Measurements from ENCODE around the gene KCNJ10.
A peak's percentile ranks its signal among the peaks of the same experiment; 100 is the strongest.

The KCNJ10 gene

GRCh38 chr1:160024195-160024905 lies 45.6 kb downstream of the KCNJ10 start:
- no peak for DNase-seq (ENCODE audit: low read depth in 3 of 3)

DNA sequence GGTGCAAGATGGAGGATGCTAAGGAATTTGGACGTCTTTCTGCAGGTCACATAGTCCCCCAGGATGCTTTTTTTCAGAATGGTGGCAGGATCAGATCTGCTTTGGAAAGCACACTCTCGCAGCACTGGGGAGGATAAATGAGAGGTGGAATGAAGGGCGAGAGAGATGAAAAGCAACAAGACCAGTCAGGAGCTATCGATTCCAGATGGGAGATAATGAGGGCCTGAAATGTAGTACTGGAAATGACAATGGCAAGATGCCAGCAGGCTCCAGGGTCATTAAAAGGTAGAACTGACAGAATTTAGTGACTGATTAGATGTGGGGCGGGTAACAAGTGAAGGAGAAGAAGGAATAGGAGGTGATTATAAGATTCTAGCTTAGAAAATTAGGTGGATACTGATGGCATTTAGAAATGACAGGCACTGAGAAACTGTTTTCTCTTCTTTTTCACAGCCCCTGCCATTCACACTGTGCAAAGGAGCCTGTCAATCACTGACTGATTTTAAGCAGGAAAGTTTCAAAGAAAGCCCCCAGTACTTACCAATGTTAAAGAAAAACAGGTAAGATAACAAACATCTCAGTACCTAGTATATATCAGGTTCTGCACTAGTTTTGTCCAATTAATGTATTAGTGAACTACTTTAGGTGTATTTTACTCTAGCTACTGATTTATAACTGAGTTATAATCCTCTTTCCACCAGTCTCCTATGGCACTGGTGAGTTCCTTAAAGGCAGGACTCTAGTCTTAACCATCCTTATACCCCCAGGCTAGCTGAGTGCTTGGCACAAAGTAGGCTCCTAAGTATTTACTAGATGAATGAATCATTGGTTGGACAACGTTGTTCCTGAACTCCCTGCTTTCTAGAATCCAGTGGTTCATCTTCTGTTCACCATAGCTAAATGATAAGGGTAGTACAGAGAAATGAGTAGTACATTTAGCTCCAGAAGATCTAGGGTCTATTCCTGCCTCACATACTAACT lies 47.3 kb downstream of the KCNJ10 start:
- no peak for DNase-seq (ENCODE audit: low read depth in 3 of 3)

GRCh38 chr1:160021376-160022074 lies 48.4 kb downstream of the KCNJ10 start:
- DNase-seq (ENCODE audit: low read depth in 3 of 3): no peak

- DNase-seq (ENCODE audit: low read depth in 3 of 3): no peak
These were observed 49.8 kb downstream of the KCNJ10 start for GRCh38 chr1:160020196-160020595.

DNA sequence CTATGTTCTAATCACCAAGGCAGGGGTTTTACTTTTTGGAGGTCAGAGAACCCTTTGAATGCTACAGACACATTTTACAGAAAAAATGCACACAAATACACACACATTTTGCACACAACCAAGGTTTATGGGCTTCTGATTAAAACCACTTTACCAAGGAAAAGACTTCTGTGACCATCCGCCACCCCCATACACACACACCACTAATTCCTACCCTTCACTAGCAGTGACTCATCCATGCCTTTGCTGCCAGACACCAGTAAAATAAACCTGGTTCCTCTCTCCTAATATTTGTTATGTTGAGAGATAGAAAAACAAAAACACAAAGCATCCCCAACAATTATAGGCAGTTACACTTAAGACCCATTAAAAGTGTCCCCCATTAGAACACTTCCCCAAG lies 51.1 kb downstream of the KCNJ10 start:
- DNase-seq (ENCODE audit: low read depth in 3 of 3): no peak

DNA sequence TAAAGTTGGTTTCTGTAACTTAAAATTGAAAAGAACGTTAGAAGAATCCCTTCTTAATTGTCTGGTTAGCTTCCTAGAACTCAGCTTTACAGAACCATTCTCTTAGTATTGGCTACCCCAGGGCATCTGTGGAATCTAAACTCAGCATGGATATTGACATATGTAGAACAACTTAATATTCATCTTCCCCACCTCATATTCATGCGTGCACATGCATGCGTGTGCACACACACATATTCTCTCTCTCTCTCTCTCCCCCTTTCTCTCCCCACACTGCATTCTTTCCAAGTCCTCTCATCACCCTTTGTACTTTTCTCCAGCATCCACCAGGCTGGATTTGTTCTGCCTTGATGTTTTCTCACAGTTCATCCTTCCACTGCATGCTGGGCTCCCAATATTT lies 51.6 kb downstream of the KCNJ10 start:
- DNase-seq (ENCODE audit: low read depth in 3 of 3): no peak

DNA sequence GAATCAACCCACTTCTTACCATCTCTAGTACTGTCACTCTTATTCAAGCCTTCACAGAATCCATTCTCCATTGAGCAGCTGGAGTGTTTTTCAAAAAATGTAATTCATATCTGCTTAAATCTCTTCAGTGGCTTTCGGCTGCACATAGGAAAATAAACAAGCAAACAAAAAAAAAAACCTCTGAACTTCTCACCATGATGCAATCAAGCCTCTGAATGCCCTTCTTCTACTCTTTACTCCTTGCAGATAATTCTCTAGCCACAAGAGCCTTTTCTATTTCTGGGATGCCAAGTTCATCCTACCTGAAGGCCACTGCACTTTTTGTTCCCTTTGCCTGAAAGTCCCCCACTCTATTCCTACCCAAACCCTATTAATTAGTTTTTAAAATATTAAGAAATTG lies 52.4 kb downstream of the KCNJ10 start:
- no peak for DNase-seq (ENCODE audit: low read depth in 3 of 3)

DNA sequence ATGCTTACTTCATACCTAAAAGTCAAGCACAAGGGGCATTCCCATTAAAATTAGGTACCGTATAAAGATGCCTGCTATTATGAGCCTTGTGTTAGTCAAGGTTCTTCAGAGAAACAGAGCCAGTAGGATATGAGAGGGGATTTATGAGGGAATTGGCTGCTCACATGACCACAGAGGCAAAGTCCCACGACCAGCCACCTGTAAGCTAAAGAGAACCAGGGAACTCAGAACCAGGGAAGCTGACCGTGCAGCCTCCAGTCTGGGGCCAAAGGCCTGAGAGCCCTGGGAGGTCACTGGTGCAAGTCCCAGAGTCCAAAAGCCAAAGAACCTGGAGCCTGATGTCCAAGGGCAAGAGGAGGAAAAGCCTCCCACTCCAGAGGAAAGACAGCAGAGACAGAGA lies 58.2 kb downstream of the KCNJ10 start:
- no peak for DNase-seq (ENCODE audit: low read depth in 3 of 3)

DNA sequence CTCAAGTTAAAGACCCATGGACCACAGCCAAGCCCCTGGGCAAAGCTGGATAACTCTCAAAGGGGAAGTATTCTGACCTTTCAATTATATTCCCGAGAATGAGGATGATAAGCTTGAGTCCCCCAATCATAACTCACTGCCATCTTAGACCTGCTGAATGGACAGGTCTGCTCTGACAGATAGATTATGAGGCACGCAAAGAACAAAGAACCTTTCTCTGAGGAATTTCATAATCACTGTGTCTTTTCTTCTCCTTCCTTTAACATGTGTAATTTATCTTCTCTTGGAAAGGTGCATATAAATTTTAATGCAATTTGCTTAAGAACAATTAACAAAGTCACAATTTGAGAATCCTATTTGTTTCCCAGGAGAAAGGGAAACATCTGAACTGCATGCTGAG lies 60.2 kb downstream of the KCNJ10 start:
- DNase-seq (ENCODE audit: low read depth in 3 of 3): no peak

DNA sequence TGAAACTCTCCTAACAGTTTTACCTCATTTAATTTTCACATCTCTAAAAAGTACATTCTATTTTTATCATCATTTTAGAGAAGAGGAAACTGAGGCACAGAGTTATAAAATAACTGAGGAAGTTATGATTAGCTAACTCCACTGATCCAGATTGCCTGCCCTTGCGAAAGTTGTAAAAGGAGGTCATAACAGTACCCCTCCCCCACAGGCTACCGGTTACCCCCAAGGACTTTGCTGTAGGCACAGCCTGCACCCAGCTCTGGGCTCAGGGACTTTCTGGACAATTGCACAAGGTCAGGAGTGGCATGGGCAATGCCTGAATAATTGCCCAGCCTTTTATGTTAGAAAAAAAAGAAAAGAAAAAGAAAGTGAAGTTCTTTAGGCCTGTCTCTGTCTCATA lies 60.9 kb downstream of the KCNJ10 start:
- no peak for DNase-seq (ENCODE audit: low read depth in 3 of 3)

DNA sequence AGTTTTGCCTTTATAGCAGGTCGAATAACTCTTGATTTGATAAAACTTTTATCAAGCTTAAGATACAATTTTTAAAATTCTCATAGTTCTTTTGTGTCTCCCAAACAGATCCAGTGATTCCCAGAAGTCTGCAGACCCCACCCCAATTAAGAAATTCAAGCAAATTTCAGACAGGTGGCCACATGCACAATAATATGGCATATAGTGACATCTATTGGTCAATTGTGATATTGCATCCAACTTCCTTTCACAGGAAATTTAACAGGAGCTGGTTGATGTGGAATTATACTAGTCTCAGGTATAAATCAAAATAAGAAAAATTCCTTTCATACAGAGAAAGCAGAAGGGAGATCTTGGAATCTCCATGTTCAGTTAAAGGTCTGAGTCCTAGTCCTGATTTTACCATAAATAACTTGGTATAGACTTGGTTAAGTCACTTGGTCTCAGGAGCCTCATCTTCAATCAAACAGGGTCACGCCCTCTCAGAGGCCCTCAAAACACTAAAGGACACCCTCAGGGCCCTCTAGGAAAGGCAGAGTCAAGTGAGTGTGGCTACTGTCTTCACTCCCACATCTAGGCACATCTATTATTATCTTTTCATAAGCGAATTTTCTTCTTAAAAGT lies 62.3 kb downstream of the KCNJ10 start:
- DNase-seq (ENCODE audit: low read depth in 3 of 3): no peak

DNA sequence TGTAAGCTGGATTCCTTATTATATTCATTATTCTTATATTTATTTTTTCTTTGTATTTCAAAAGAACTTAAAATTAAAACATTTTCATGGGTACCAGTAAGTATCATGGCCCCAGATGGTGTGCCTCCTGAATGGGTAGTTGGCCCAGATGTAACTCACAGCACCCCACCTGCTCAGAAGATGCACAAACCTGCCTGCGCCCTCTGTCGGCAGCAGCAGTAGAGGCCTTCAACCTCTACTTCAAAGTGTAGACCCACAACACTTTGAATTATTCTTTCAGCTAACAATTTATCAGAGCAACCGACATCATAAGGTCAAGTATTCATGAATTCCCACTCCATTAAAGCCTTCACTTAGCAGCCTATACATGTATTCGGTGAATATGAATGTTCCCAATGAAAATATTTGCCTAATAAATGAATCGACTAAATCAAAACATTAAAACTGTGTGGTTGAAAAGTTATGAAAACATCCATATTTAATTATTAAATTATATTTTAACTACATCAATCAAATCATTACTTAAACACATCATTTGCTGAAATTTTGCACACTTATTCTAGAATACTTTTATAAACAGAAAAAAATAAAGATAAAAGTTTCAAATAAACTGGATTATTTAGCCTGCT lies 63.5 kb downstream of the KCNJ10 start:
- DNase-seq (ENCODE audit: low read depth in 3 of 3): peak; percentile 41 to 64 (median 58)

DNA sequence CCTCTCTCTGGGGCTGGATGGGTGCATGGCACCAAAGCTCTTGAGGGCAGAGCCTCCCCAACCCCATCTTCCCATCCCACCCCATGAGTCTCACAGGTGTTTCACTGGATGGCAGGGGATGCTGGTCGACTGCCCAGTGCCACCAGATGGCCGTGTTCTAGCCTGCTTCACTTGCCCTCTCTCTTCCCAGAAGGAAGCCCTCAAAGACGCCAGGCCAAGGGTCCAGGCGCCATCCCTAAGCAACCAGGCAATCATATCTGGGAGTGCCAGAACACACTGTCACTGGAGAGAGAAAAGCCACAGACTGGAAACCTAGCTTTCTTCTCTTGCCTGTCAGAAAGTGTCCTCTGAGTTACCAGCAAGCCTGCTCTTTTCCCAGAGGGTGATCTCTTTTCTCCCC lies 64.9 kb downstream of the KCNJ10 start:
- no peak for DNase-seq (ENCODE audit: low read depth in 3 of 3)

DNA sequence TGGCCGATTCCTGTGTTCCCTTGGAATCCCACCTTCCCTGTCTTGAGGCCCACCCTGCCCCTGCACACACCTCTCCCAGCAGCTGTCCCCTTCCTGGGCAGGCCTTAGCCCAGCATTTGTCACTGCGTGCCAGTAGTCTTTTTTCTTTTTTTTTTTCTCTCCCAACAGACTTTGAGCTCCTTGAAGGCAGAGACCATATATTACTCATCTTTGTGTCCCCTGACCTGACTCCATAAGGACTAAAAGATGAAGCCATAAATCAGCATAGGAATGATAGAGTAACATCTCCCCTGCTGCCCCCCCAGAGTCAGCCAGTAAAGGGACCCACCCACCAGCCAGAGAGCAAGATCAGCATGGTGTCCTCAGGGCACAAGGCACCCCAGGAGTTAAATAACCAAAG lies 65.5 kb downstream of the KCNJ10 start:
- no peak for DNase-seq (ENCODE audit: low read depth in 3 of 3)

GRCh38 chr1:160004001-160004400 lies 66.0 kb downstream of the KCNJ10 start:
- no peak for DNase-seq (ENCODE audit: low read depth in 3 of 3)

GRCh38 chr1:160001440-160001839 lies 68.5 kb downstream of the KCNJ10 start:
- DNase-seq (ENCODE audit: low read depth in 3 of 3): no peak

GRCh38 chr1:159999204-159999603 lies 70.8 kb downstream of the KCNJ10 start:
- no peak for DNase-seq (ENCODE audit: low read depth in 3 of 3)

DNA sequence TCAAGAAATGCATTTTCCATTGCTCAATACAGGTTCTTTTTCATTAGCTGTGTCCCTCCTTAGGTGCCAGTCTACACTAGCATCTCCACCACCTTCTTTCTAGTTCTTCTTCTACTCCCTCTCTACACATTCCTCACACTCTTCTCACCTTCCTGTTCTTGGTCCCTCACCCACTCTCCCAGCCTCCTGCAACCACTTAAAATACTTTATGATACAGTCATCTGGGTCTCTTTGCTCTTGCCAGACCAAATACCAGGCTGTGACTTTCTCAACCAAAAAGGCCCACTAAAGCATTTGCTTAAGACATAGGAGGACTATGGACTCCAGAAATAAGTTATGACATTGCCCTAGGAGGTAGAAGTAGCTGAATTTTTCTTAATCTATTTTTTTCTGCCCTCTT lies 73.3 kb downstream of the KCNJ10 start:
- no peak for DNase-seq (ENCODE audit: low read depth in 3 of 3)

DNA sequence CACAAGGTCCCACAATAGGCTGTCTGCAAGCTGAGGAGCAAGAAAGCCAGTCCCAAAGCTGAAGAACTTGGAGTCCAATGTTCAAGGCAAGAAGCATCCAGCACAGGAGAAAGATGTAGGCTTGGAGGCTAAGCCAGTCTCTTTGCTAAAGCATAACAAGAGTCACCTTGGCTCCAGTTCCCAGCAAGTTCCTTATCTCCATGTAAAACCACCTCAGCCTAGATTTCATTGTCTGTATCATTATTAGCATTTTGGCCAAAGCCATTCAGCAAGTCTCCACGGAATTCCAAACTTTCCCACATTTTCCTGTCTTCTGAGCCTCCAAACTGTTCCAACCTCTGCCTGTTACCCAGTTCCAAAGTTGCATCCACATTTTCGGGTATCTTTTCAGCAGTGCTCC lies 75.1 kb downstream of the KCNJ10 start:
- DNase-seq (ENCODE audit: low read depth in 3 of 3): no peak

GRCh38 chr1:159993911-159994310 lies 76.0 kb downstream of the KCNJ10 start:
- no peak for DNase-seq (ENCODE audit: low read depth in 3 of 3)

- no peak for DNase-seq (ENCODE audit: low read depth in 3 of 3)
These were observed 77.8 kb downstream of the KCNJ10 start for GRCh38 chr1:159992161-159992560.

DNA sequence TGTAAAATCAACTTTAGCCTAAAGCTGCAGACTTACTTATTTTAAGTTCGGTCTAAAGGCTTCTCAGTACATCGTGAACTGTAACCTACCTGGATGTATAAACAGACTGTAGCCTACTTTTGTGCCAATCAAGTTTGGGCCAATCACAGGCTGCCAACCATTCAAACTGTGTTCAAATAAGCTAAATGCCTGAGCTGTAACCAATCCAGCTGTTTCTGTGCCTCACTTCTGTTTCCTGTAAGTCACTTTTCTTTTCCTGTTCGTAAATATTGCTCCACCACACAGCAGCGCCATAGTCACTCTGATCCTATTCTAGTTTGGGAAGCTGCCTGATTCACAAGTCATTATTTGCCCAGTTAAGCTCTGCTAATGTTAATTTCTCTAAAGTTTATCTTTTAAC lies 78.4 kb downstream of the KCNJ10 start:
- no peak for DNase-seq (ENCODE audit: low read depth in 3 of 3)

Measured in stimulated activated CD4-positive, alpha-beta T cell treated with anti-CD3 and anti-CD28 coated beads, TNF-alpha, amount 100 ng/mL, for 48 hours (primary cell).